Breast epithelium (tissue), 4 donors: ENCODE results near the gene GAK. TPM values are rescaled to one million over a fixed set of nuclear protein-coding genes. Genes with fewer than 3 reads are reported as not detected.

Source experiments
- DNase-seq, 2 donors: peaks; one replicate each; pipeline ENCODE4 v3.0.0-alpha.2; 2019; ENCODE audit warnings: low spot score in 2 of 2
- H3K27ac ChIP-seq, 2 donors: fragments of 200-600 bp; sonication (generic) in 1 of 2; one replicate each; pipeline ENCODE4 v1.5.1; 2016 to 2019; ENCODE audit warnings: mild to moderate bottlenecking in 1 of 2
- H3K27me3 ChIP-seq, 2 donors: fragments of 200-600 bp; sonication (generic) in 1 of 2; one replicate each; pipeline versions ENCODE4 v1.5.1 to v1.6.0; 2017 to 2019; ENCODE audit warnings: control low read depth in 1 of 2, mild to moderate bottlenecking in 1 of 2
- H3K36me3 ChIP-seq: fragments of 200-600 bp; one replicate; pipeline ENCODE4 v1.5.1; 2019
- H3K4me1 ChIP-seq, 2 donors: fragments of 200-600 bp; sonication (generic); one replicate each; pipeline ENCODE4 v1.5.1; 2016 to 2019; ENCODE audit warnings: control low read depth in 1 of 2
- H3K4me3 ChIP-seq, 3 donors: fragments of 200-600 bp; sonication (generic); 1 replicate in 2 of 3; 2 replicates in 1 of 3; pipeline ENCODE4 v1.5.1; 2016 to 2019; ENCODE audit warnings: mild to moderate bottlenecking in 3 of 3, moderate library complexity in 2 of 3
- H3K9me3 ChIP-seq, 2 donors: fragments of 200-600 bp; sonication (generic) in 1 of 2; one replicate each; pipeline ENCODE4 v1.5.1; 2016 to 2019; ENCODE audit warnings: control low read depth in 1 of 2
- CTCF ChIP-seq, 3 donors: fragments of 450-650 bp; IDR thresholded peaks; one replicate each; pipeline ENCODE4 v1.5.1; 2016 to 2017; ENCODE audit warnings: antibody characterized with exemption in 3 of 3, mild to moderate bottlenecking in 3 of 3, moderate library complexity in 3 of 3
- POLR2A ChIP-seq: fragments of 450-650 bp; IDR thresholded peaks from one replicate; pipeline ENCODE4 v1.6.1; 2016; ENCODE audit warnings: antibody characterized with exemption, mild to moderate bottlenecking, moderate library complexity
- POLR2AphosphoS5 ChIP-seq, 3 donors: sonication (generic); formaldehyde crosslinking; IDR thresholded peaks; one replicate each; pipeline ENCODE4 v1.6.1; 2017; ENCODE audit warnings: antibody characterized with exemption in 3 of 3
- intact Hi-C: fragments of 100-400 bp; cut with DNase I; formaldehyde crosslinking; loops from one replicate; pipeline ENCODE4 v1.15.1; 2023; ENCODE audit warnings: low total_unique reads
- total RNA-seq, 3 donors: library from RNA; depleted of rRNA; stranded (reverse); fragments of >200 nt; gene quantifications; one replicate each; pipeline ENCODE4 v1.1.0, GENCODE V29; 2016

The GAK gene
- total RNA-seq, 3 donors from 2014 or later = 76.2 to 95.7 (median 81.9) TPM

GRCh38 chr4:870951-871350 lies 61.2 kb downstream of the GAK start:
- intact Hi-C loops = no loop called here
- TF ChIP-seq POLR2AphosphoS5 (IDR thresholded peaks at IDR 0.05) = no peak
- no peak for TF ChIP-seq CTCF (IDR thresholded peaks at IDR 0.05)
- no peak for TF ChIP-seq POLR2A
- Histone ChIP-seq H3K27me3 (no peaks in the 10 kb centered on the region), H3K4me1 (no peaks in the 10 kb centered on the region), H3K27ac (no peak overlapping the region), H3K9me3 (no peaks in the 10 kb centered on the region), H3K4me3 (no peak overlapping the region), H3K36me3 (no peaks in the 10 kb centered on the region)
- DNase-seq = no peak

GRCh38 chr4:869776-870175 lies 62.3 kb downstream of the GAK start:
- Histone ChIP-seq H3K4me1 (no peaks in the 10 kb centered on the region), H3K36me3 (no peaks in the 10 kb centered on the region)

GRCh38 chr4:868421-868820 lies 63.7 kb downstream of the GAK start:
- Histone ChIP-seq H3K36me3 (no peaks in the 10 kb centered on the region), H3K9me3 (no peaks in the 10 kb centered on the region), H3K27ac (no peak overlapping the region), H3K27me3 (no peaks in the 10 kb centered on the region), H3K4me1 (no peaks in the 10 kb centered on the region), H3K4me3 (no peak overlapping the region)
- intact Hi-C loops = no loop called here
- TF ChIP-seq CTCF (IDR thresholded peaks at IDR 0.05) (no peak), POLR2AphosphoS5 (IDR thresholded peaks at IDR 0.05) (no peak), POLR2A (no peak)
- DNase-seq = no peak

More at GRCh38 chr4:869776-870175, 62.3 kb downstream of the GAK start:
- no peak for TF ChIP-seq POLR2AphosphoS5 (IDR thresholded peaks at IDR 0.05)
- no peak for TF ChIP-seq POLR2A
- TF ChIP-seq CTCF (IDR thresholded peaks at IDR 0.05) = no peak
- Histone ChIP-seq H3K27me3 (no peaks in the 10 kb centered on the region), H3K9me3 (no peaks in the 10 kb centered on the region), H3K27ac (no peak overlapping the region), H3K4me3 (no peak overlapping the region)
- DNase-seq = no peak
- intact Hi-C loops = no loop called here

- no peaks in the 10 kb centered on the region for H3K4me1 ChIP-seq
- no peak for DNase-seq
- H3K4me3 ChIP-seq = no peak overlapping the region
- no peaks in the 10 kb centered on the region for H3K27me3 ChIP-seq
- TF ChIP-seq CTCF (IDR thresholded peaks at IDR 0.05) (no peak), POLR2A (no peak), POLR2AphosphoS5 (IDR thresholded peaks at IDR 0.05) (no peak)
- H3K27ac ChIP-seq = no peak overlapping the region
- H3K9me3 ChIP-seq = peaks cover 0 to 4% of the 10 kb centered on the region in 2 donors
- H3K36me3 ChIP-seq = no peaks in the 10 kb centered on the region
- intact Hi-C loops = no loop called here
These were observed 64.4 kb downstream of the GAK start for GRCh38 chr4:867526-868250.

GRCh38 chr4:866761-867390 lies 65.2 kb downstream of the GAK start:
- Histone ChIP-seq H3K4me1 (no peaks in the 10 kb centered on the region), H3K27me3 (no peaks in the 10 kb centered on the region), H3K27ac (no peak overlapping the region), H3K9me3 (peaks cover 0 to 6% of the 10 kb centered on the region in 2 donors), H3K4me3 (no peak overlapping the region), H3K36me3 (no peaks in the 10 kb centered on the region)
- intact Hi-C loops = no loop called here
- TF ChIP-seq CTCF (IDR thresholded peaks at IDR 0.05) = no peak
- no peak for TF ChIP-seq POLR2A
- TF ChIP-seq POLR2AphosphoS5 (IDR thresholded peaks at IDR 0.05) = no peak
- no peak for DNase-seq
